IPS-18c (cell line): ENCODE measurements around the gene NFATC2IP.
"Not testable (repeated sequence)": the region's sequence is repeated elsewhere in the genome, so short reads cannot be mapped to it uniquely, and the experiment has no call there.

Experiments
- H3K4me3 ChIP-seq: 2 replicates; pipeline ENCODE4 v1.7.0; 2013; ENCODE audit warnings: low read depth, mild to moderate bottlenecking, low read length, moderate library complexity; ENCODE audit not compliant: insufficient read depth
- H3K9me3 ChIP-seq: one replicate; pipeline ENCODE4 v1.6.1; 2013; ENCODE audit warnings: mild to moderate bottlenecking, low read length, moderate library complexity; ENCODE audit not compliant: control insufficient read depth, insufficient read depth

The NFATC2IP gene

DNA sequence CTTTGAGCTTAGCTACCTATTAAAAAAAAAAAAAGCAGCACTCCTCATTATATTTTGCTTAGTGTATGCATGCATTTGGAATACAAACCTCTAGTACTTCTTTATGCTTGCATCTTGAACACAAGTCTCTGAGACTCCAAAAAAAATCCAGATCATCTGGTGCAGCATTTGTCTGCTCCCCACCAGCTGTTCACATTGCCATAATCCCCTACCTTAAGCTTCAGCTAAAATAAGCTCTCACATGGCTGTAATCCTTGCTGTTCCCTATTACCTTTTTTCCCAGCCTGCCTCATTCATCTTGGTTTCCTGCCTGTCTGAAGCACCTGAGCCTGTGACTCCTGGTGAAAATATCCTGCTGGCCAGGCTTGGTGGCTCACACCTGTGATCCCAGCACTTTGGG is 7.5 kb upstream of the NFATC2IP start:
- no peak overlapping the region for H3K4me3 ChIP-seq
- H3K9me3 ChIP-seq, result no peaks in the 10 kb centered on the region

DNA sequence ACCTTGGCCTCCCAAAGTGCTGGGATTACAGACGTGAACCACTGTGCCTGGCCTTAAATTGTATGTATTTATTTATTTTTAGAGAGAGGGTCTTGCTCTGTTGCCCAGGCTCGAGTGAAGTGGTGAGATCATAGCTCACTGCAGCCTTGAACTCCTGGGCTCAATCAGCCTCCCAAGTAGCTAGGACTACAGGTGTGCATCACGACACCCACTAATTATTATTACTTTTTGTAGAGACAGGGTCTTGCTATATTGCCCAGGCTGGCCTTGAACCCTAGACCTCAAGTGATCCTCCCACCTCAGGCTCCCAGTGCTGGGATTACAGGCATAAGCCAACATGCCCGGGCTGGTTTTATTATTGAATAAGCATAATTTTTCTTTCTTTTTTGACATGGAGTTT is 4.1 kb upstream of the NFATC2IP start:
- Histone ChIP-seq H3K4me3 (no peak overlapping the region), H3K9me3 (no peaks in the 10 kb centered on the region)

DNA sequence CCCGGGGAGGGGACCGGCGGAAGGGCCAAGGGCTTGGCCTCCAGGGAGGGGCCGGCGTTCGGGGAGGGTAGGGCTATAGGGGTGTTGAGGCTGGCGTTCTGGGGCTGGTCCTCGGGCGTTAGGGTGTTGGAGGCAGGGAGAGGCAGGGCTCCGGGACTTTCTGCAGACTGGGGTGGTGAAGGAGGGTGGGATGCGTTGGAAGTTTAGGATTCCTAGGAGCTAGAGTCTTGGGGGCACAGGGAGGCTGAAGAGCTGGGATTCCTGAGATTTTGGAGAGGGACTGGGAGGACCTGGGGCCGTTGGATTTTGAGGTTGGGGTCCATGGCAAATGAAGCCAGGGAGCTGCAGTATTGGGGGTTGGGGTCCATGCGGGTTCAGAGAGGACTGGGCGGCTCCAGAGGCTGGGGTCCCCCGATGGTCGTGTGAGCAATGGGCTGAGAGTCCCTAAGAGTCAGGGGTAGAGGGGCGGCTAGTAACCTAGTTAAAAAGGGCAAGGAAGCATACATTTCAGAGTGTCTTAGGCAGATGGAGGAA is 740 bp downstream of the NFATC2IP start:
- peak overlapping the region; percentile 91 for H3K4me3 ChIP-seq
- no peaks in the 10 kb centered on the region for H3K9me3 ChIP-seq

DNA sequence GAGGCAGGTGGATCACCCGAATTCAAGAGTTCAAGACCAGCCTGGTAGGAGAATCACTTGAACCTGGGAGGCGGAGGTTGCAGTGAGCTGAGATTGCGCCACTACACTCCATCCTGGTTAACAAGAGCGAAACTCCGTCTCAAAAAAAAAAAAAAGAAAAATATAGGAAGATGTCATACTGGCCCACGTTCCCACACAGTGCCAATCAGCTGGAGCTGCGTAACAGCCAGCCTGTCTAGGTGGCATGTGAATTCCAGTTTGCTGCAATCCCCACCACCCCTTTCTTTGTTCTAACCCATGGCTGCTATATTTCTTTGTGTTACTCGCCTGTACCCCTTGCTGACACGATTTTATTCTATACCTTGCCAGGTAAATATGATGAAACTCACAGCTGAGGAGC is 7.5 kb downstream of the NFATC2IP start:
- Histone ChIP-seq H3K9me3 (no peaks in the 10 kb centered on the region), H3K4me3 (no peak overlapping the region)

DNA sequence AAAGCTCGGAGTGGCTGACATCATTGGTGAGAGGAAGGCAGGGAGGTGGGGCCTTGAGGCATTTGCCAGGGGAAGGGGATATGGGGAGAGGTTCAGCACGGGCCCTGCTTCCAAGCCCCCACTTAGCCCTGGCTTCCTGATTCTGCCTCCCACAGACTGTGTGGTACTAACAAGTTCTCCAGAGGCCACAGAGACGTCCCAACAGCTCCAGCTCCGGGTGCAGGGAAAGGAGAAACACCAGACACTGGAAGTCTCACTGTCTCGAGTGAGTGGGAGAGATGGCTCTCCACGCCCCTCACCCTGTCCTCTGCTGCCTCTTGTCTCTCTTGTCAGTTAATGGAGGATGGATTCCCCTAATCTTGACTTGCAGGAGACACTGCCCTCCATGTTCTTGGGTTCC is 8.1 kb downstream of the NFATC2IP start:
- Histone ChIP-seq H3K4me3 (no peak overlapping the region), H3K9me3 (no peaks in the 10 kb centered on the region)

DNA sequence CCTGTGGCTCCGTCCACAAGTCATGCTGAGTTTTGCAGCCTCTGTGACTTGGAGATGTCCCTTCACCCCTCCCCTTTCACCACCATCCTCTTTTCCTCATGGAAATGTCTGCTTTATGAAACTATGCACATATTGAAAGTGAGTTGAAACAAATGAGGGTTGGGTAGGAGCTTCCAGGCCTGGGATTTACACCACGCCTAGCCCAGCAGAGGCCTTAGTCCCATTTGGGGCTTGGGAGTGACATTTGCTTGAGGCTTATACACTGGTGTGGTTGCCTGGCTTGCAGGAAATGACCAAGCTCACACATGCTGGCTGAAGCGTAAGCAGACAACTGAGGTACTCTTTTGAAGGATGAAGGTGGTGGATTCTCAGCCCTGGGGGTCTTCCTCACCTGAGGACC is 13.3 kb downstream of the NFATC2IP start:
- Histone ChIP-seq H3K4me3 (no peak overlapping the region), H3K9me3 (peaks cover 2% of the 10 kb centered on the region)

DNA sequence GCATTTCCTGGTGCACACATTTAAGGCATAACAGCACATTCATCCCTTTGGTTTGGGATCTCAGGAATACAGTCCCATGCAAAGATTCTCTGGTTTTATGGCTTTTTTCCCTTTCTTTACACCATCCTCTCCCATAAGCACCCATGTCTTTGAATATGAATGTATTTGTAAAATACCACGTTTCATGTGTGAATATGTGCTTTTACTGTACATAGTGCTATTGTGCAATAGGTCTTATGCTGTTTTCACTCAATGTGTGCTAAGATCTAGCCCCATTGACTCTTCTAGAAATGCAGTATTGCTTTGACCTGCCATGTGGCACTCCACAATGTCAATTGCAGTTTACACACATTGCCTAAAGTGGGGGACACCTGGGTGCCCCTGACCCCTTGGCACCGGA is 13.8 kb downstream of the NFATC2IP start:
- H3K4me3 ChIP-seq, result no peak overlapping the region

DNA sequence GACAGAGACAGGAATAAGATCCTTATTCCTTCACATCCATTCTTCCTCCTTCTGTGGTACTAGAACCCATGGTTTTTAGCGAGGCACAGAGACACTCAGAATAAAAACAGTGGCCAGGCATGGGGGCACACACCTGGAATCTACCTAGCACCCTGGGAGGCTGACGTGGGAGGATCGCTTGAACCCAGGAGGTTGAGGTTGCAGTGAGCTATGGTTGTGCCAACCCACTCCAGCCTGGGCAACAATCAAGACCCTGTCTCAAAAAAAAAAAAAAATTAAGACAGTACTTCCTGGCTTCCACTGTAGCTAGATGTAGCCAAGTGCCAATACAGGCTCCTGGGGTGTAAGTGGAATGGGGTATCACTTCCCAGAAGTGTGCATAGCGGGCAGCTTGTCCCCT is 16.4 kb downstream of the NFATC2IP start:
- Histone ChIP-seq H3K9me3 (peaks cover 2% of the 10 kb centered on the region), H3K4me3 (no peak overlapping the region)

More for the DNA sequence above, 13.8 kb downstream of the NFATC2IP start:
- peaks cover 2% of the 10 kb centered on the region for H3K9me3 ChIP-seq

DNA sequence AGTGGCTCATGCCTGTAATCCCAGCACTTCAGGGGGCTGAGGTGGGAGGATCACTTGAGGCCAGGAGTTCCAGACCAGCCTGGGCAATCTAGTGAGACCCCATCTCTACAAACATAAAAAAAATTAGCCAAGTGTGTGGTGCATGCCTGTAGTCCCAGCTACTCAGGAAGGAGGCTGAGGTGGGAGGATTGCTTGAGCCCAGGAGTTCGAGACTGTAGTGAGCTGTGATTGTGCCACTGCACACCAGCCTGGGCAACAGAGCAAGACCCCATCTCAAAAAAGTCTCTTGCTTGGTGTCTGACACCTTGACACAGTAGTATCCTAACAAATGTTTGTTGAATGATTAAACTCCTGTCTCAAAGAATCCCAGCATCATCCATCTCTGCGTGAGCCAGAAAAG is 19.0 kb downstream of the NFATC2IP start:
- not testable (repeated sequence) for H3K4me3 ChIP-seq, H3K9me3 ChIP-seq

DNA sequence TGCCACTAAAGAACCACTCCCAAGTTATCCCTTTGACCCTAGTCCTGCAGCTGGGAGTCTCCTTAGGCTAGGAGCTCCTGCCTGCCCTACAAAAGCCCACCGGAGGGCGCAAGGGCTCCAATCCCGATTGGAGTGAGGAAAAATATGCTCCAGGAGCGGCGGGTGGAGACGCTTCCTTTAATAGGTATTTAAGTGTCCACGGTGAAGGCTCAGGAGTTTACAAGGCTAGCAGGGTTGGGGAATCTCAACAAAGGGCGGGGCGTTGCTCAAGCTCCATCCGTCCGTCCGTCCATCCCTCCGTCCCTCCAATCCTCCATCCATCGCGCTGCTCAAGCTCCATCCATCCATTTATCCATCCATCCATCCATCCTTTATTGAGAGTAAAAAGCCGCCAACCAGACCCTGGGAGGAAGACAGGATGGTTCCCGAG is 23.3 kb downstream of the NFATC2IP start:
- Histone ChIP-seq H3K4me3 (peak overlapping the region; percentile 99), H3K9me3 (no peaks in the 10 kb centered on the region)

DNA sequence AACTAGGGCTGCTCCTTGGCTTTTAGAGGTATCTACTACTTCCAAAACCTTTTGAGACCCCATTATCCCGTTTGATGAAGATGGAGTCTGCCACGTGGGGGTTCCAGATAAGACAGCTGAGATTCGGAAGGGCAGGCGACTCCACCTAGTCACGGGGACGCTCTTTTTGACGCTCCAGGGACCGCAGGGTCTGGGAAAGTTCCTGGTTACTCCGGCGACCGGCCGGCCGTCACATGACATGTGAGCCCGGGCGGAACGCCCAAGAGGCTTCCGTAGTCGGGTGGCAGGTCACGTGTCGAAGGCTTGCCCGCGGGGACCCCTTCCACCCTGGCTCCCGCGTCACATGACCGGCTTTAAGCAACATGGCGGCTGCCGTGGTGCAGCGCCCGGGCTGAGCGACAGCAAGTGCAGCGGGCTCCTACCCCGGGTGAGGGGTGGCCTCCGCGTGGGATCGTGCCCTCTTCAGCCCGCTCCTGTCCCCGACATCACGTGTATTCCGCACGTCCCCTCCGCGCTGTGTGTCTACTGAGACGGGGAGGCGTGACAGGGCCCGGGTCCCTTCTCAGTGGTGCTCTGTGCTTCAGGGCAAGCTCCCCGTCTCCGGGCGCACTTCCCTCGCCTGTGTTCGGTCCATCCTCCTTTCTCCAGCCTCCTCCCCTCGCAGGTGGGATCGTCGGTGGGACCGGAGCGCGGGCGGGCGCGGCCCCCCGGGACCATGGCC is 23.9 kb downstream of the NFATC2IP start, which contains the start of gene SPNS1:
Gene SPNS1 (plus strand): TSS at position 342 of the 721 bp plus-strand sequence. CDS start 374 bp downstream, at position 716.
- H3K4me3 ChIP-seq, result peak within 1 kb of the TSS; percentile 99
- no peaks in the 10 kb centered on the region for H3K9me3 ChIP-seq

DNA sequence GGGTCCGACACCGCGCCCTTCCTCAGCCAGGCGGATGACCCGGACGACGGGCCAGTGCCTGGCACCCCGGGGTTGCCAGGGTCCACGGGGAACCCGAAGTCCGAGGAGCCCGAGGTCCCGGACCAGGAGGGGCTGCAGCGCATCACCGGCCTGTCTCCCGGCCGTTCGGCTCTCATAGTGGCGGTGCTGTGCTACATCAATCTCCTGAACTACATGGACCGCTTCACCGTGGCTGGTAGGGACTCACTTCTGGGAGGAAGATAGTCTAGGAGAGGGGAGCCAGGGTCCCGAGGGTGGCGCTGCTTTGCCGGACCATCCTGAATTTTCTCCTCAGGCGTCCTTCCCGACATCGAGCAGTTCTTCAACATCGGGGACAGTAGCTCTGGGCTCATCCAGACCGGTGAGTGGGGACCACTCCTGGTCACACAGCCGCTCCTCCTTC is 24.4 kb downstream of the NFATC2IP start:
- H3K9me3 ChIP-seq, result no peaks in the 10 kb centered on the region
- H3K4me3 ChIP-seq, result peak overlapping the region; percentile 99

DNA sequence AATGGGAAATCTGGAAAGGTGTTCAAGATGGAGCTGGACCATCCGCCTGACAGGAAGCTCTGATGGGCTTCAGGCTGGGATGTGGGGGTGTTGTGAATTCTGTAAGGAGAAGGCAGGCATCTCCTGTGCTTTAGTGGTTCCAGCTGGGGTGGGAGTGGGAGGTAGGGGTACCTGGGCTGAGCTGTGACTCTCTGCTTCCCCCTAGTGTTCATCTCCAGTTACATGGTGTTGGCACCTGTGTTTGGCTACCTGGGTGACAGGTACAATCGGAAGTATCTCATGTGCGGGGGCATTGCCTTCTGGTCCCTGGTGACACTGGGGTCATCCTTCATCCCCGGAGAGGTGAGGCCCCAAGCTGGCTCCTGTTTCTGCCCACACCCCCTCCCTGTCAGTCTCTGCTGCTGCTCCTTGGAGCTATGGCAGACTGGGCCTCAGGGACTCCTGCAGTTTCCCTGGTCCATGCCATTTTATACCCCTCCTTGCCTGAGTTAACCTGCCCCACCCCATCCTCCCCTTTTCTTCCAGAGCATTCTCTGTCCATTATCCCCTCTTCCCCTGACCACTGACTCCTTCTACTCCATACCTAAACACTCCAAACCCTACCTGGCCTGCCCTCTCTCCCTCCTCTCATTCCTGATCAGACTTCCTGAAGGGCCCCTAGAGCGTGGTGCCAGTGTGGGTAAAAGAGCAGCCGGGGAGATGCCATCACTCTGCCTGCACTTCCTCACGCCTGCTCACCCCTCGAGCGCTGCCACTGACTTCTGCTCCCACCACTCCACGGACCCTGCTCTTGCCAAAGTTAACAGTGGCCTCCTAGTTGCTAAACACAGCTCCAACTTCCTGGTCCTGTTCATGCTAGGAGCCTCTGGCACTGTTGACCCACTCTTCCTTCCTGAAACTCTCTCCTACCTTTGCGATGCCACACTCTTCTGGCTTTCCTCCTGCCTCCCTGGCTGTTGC is 27.2 kb downstream of the NFATC2IP start:
- H3K4me3 ChIP-seq, result no peak overlapping the region

DNA sequence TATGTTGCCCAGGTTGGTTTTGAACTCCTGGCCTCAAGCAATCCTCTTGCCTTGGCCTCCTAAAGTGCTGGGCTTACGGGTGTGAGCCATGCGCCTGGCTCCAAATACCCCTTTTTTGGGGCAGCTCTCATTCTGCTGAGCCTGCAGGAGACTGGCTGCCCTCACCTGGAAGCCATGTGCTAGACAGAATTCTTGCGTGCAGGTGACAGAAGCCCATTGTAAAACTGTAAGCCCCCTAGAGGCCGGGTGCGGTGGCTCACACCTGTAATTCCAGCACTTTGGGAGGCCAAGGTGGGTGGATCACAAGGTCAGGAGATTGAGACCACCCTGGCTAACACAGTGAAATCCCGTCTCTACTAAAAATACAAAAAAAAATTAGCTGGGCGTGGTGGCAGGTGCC is 29.6 kb downstream of the NFATC2IP start:
- not testable (repeated sequence) for H3K9me3 ChIP-seq, H3K4me3 ChIP-seq

More for the DNA sequence above, 27.2 kb downstream of the NFATC2IP start:
- H3K9me3 ChIP-seq, result peaks cover 7% of the 10 kb centered on the region

DNA sequence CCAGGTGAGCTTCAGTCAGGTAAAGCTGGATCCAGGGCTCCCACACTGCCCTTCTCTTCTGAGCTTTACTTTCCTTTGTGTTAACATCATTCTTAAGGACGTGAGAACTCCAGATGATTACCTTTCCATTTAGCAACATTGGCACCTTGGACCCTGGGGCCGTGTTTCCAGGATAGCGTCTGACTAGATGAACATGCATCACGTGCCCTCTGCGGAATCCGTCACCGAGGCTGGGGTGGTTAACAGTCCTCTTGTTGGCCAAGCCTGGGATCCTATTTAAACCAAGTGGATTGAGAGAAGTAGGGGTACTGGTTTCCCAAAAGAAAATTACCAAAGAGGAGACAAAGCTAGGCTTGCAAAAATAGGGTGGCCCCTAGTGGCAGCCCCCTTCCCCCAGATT is 30.2 kb downstream of the NFATC2IP start:
- peaks cover 9% of the 10 kb centered on the region for H3K9me3 ChIP-seq
- no peak overlapping the region for H3K4me3 ChIP-seq

DNA sequence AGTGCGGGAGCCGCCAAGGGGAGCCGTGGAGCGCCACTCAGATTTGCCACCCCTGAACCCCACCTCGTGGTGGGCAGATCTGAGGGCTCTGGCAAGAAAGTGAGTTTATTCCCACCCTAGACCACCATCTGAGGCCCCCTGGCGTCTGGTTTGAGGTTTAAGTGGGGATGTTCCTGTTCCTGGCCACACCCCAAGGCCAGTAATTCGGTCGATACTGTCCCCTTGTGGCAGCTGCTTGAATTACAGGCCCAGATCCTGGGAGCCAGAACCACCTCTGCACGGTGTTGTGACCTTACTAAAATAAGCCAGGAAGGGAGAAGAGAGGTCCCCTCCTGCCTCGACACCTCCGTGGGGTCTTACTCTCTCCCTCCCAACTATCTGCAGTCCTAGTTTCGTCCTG is 30.8 kb downstream of the NFATC2IP start:
- H3K4me3 ChIP-seq, result no peak overlapping the region
- H3K9me3 ChIP-seq, result peaks cover 9% of the 10 kb centered on the region

DNA sequence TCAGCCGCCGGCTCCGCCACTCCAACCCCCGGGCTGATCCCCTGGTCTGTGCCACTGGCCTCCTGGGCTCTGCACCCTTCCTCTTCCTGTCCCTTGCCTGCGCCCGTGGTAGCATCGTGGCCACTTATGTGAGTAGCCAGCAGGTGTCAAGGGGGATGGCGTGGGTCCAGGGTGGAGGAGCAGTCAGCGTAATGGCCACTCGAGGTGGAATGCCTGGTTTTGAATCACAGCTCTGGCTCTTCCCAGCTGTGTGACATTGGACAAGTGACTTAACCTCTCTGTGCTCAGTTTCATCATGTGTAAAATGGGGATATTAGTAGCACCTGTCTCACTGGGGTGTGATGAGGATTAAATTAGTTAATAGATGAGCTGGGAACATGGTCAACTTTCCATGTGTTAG is 31.7 kb downstream of the NFATC2IP start:
- Histone ChIP-seq H3K9me3 (peaks cover 9% of the 10 kb centered on the region), H3K4me3 (no peak overlapping the region)

DNA sequence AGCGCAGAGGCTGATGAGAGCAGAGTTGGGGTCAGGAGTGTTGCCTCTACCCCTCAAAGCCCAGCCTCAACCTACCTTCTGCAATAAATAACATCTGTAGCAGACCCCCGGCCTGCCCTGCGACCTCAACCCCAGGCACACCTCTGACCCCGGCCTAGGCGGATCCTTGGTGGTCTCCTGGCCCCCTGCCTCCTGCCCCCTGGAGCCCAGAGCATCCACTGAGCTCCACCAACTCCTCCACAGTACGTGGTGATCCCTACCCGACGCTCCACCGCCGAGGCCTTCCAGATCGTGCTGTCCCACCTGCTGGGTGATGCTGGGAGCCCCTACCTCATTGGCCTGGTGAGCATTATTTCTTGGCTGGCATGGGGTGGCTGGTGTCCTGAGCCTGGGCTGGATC is 32.2 kb downstream of the NFATC2IP start:
- Histone ChIP-seq H3K4me3 (no peak overlapping the region), H3K9me3 (peaks cover 9% of the 10 kb centered on the region)
